Lower lobe of right lung (tissue), 2 donors: ENCODE data around the gene EXO1. TPM values are rescaled to one million over a fixed set of nuclear protein-coding genes. Genes with fewer than 3 reads are reported as not detected.
A peak's percentile ranks its signal among the peaks of the same experiment; 100 is the strongest.

Source experiments
- ATAC-seq, 2 donors: fragments of 200-7000 bp; cut with Tn5 transposase; one replicate each; pipeline ENCODE4 v1.9.1; 2020 to 2022; ENCODE audit warnings: mild to moderate bottlenecking in 2 of 2, moderate library complexity in 2 of 2
- DNase-seq: peaks from one replicate; pipeline ENCODE4 v3.0.0-alpha.2; 2020
- H3K27ac ChIP-seq: fragments of 200-600 bp; one replicate; pipeline ENCODE4 v1.8.0; 2022
- H3K27me3 ChIP-seq: fragments of 200-600 bp; one replicate; pipeline ENCODE4 v1.8.0; 2022; ENCODE audit warnings: low read depth
- H3K36me3 ChIP-seq: fragments of 200-600 bp; one replicate; pipeline ENCODE4 v1.8.0; 2022; ENCODE audit warnings: mild to moderate bottlenecking
- H3K4me1 ChIP-seq: fragments of 200-600 bp; one replicate; pipeline ENCODE4 v1.8.0; 2022
- H3K4me3 ChIP-seq: fragments of 200-600 bp; one replicate; pipeline ENCODE4 v1.8.0; 2022; ENCODE audit warnings: mild to moderate bottlenecking
- H3K9me3 ChIP-seq: fragments of 200-600 bp; one replicate; pipeline ENCODE4 v1.8.0; 2022
- CTCF ChIP-seq: fragments of 200-600 bp; IDR thresholded peaks from one replicate; pipeline ENCODE4 v1.8.0; 2022; ENCODE audit warnings: antibody characterized with exemption, mild to moderate bottlenecking
- intact Hi-C: fragments of 100-400 bp; cut with DNase I; formaldehyde crosslinking; loops from one replicate; pipeline ENCODE4 v1.11.0; 2022
- total RNA-seq: library from RNA; stranded (reverse); fragmentation: NEBNext Ultra II Directional; extraction: Animal tissue kit (Norgen Biotek cat#: 25700); gene quantifications from one replicate; pipeline ENCODE4 v1.2.1, GENCODE V29; 2021
- donor health status: DM: no; HTN: yes; CAD: no; lungs with severe emphysema.

The EXO1 gene
- total RNA-seq, 1 donor from 2014 or later: 1.4 TPM

DNA sequence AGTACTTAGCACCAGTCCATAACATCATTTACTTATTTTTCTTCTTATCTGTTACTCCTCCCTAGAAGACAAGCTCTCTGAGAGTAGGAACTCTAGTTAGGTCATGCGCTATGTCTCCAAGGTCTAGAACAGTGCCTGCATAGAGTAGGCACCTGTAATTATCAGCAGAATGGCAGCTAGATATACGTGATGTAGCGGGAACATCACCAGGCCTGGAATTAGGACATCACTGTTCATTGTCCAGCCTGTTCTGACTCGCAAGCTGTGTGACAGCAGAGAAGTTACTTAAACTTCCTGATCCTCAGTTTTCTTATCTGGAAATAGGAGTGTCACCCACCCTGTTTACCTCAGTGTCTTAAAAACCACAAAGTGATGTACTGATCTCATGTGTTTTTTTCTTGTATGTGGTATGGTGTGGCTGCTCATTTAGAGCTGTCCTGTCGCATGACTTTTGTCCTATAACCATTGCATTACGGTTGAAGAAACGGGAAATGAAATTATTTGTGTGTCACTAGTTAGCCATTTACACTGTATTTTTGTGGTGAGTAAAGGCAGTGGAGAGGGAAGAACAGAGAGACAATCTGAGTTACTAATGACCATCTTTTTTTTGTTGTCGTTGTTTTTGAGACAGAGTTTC, 37.1 kb upstream of the EXO1 start:
- TF ChIP-seq CTCF: no peak
- H3K9me3 ChIP-seq: no peaks in the 10 kb centered on the region
- H3K27me3 ChIP-seq: no peaks in the 10 kb centered on the region
- ATAC-seq (peak; percentile 66 to 76), DNase-seq (no peak)
- no peak overlapping the region for H3K4me3 ChIP-seq
- no peaks in the 10 kb centered on the region for H3K36me3 ChIP-seq
- intact Hi-C loops: no loop called here
- no peak overlapping the region for H3K27ac ChIP-seq
- H3K4me1 ChIP-seq: no peaks in the 10 kb centered on the region

GRCh38 chr1:241813768-241814320, 34.2 kb upstream of the EXO1 start:
- DNase-seq (no peak), ATAC-seq (peak; percentile 49 to 60)
- Histone ChIP-seq H3K27me3 (no peaks in the 10 kb centered on the region), H3K4me3 (no peak overlapping the region), H3K36me3 (no peaks in the 10 kb centered on the region), H3K9me3 (no peaks in the 10 kb centered on the region), H3K4me1 (no peaks in the 10 kb centered on the region), H3K27ac (no peak overlapping the region)
- TF ChIP-seq CTCF: no peak
- intact Hi-C loops: no loop called here

DNA sequence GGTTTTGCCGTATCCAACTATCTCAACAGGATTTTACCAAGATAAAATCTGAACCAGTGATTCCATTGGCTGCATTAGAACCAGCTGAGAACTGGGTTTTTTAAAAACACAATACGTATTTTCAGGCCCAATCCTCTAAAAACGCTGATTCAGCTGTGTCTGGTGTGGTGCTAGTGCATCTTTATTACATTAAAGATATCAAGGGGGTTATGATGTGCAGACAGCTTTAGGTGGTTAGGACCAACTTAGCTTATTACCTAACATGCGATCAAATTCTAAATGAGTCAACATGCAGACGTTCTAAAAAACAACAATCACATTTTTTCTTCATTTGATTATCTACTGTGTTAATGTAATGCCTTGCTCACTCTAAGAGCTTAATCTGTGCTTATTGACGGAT, 32.0 kb upstream of the EXO1 start:
- DNase-seq (no peak), ATAC-seq (no peak)
- H3K36me3 ChIP-seq: no peaks in the 10 kb centered on the region
- no peaks in the 10 kb centered on the region for H3K9me3 ChIP-seq
- H3K4me3 ChIP-seq: no peak overlapping the region
- H3K27me3 ChIP-seq: no peaks in the 10 kb centered on the region
- intact Hi-C loops: no loop called here
- H3K27ac ChIP-seq: no peak overlapping the region
- TF ChIP-seq CTCF: no peak
- no peaks in the 10 kb centered on the region for H3K4me1 ChIP-seq

DNA sequence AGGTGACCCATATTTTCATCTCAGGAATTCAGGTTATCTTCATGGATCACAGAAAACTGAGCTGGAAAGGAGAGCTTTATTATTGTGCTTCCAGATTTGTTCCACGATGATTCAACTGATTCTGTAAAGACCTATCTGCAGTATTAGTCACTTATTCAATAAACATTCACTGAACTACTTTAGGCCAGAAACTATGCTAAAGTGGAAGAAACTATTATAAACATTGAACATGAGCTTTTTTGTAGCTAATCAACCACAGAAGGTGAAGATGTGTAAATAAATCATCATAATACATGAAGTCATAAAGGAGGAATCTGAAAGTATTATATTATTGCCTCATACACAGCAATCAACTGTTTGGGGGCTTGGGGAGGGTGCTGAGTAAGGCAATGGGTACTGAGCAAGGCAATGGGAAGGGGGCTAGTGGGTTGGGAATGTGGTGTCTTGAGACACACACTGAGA, 30.6 kb upstream of the EXO1 start:
- no peaks in the 10 kb centered on the region for H3K27me3 ChIP-seq
- TF ChIP-seq CTCF: no peak
- peak; percentile 25 to 32 for ATAC-seq
- H3K27ac ChIP-seq: no peak overlapping the region
- no peaks in the 10 kb centered on the region for H3K9me3 ChIP-seq
- no peak for DNase-seq
- H3K4me3 ChIP-seq: no peak overlapping the region
- intact Hi-C loops: no loop called here
- no peaks in the 10 kb centered on the region for H3K36me3 ChIP-seq
- H3K4me1 ChIP-seq: no peaks in the 10 kb centered on the region

- Histone ChIP-seq H3K4me1 (no peaks in the 10 kb centered on the region), H3K4me3 (no peak overlapping the region), H3K27me3 (no peaks in the 10 kb centered on the region), H3K9me3 (no peaks in the 10 kb centered on the region), H3K36me3 (no peaks in the 10 kb centered on the region), H3K27ac (no peak overlapping the region)
- intact Hi-C loops: no loop called here
- no peak for TF ChIP-seq CTCF
- DNase-seq (no peak), ATAC-seq (peak in 1 of 2 donors; percentile 13)
These were observed 29.9 kb upstream of the EXO1 start for GRCh38 chr1:241817956-241818612.
